IMR-90 (cell line): ENCODE results near the gene ALDH1A2. TPM values are rescaled to one million over a fixed set of nuclear protein-coding genes. Genes with fewer than 3 reads are reported as not detected.

Source experiments
- ATAC-seq: fragments of 200-7000 bp; cut with Tn5 transposase; 2 replicates; pipeline ENCODE4 v1.9.1; 2020; ENCODE audit warnings: low read depth, mild to moderate bottlenecking, moderate library complexity
- BruUV-seq: library from RNA; stranded (reverse); fragments of 400-500 nt; replicated peaks from 2 replicates; lab custom pipeline; 2021; lab: Mats Ljungman, UMichigan
- CTCF ChIA-PET: fragments of 300-600 bp; formaldehyde crosslinking; extraction: SDS; loops from one replicate; lab custom pipeline; 2021; ENCODE audit warnings: antibody characterized with exemption; lab: Yijun Ruan, JAX
- POLR2A ChIA-PET: fragments of 300-600 bp; sonication (Branson Sonifier 250); formaldehyde crosslinking; loops from one replicate; lab custom pipeline; 2022; ENCODE audit warnings: antibody characterized with exemption; ENCODE audit not compliant: unreplicated experiment; lab: Charles Lee
- DNase-seq: peaks from one replicate; pipeline ENCODE4 v3.0.0; 2013
- H2AFZ ChIP-seq: replicated peaks from 2 replicates; pipeline ENCODE3; 2013; ENCODE audit warnings: low read length, mild to moderate bottlenecking; ENCODE audit not compliant: poor library complexity
- H2AK5ac ChIP-seq: 2 replicates; pipeline ENCODE4 v1.6.1; 2013; ENCODE audit warnings: low read depth, low read length, inconsistent platforms
- H2AK9ac ChIP-seq: replicated peaks from 2 replicates; pipeline ENCODE3; 2013; ENCODE audit warnings: mild to moderate bottlenecking, low read depth, low read length, moderate library complexity; ENCODE audit not compliant: poor library complexity
- H2BK120ac ChIP-seq: 2 replicates; pipeline ENCODE4 v1.6.1; 2013; ENCODE audit warnings: low read depth, low read length, inconsistent platforms
- H2BK15ac ChIP-seq: 3 replicates; pipeline ENCODE4 v1.6.1; 2013; ENCODE audit warnings: low read depth, low read length, inconsistent platforms
- H2BK20ac ChIP-seq: 2 replicates; pipeline ENCODE4 v1.6.1; 2013; ENCODE audit warnings: low read depth, mild to moderate bottlenecking, inconsistent platforms, low read length, moderate library complexity
- H2BK5ac ChIP-seq: 2 replicates; pipeline ENCODE4 v1.6.1; 2013; ENCODE audit warnings: mild to moderate bottlenecking, low read depth, low read length, inconsistent platforms; ENCODE audit not compliant: poor library complexity, severe bottlenecking
- H3K14ac ChIP-seq: replicated peaks from 2 replicates; pipeline ENCODE4 v1.6.1; 2013; ENCODE audit warnings: low read depth, low read length, inconsistent platforms
- H3K18ac ChIP-seq: 2 replicates; pipeline ENCODE4 v1.6.1; 2013; ENCODE audit warnings: low read depth, low read length, control low read depth
- H3K23ac ChIP-seq: 2 replicates; pipeline ENCODE4 v1.6.1; 2013; ENCODE audit warnings: low read depth, low read length, inconsistent platforms
- H3K27ac ChIP-seq: 2 replicates; pipeline ENCODE4 v1.5.1; 2013; ENCODE audit warnings: mild to moderate bottlenecking, control low read depth, low read length; ENCODE audit not compliant: insufficient read depth
- H3K27me3 ChIP-seq: 2 replicates; pipeline ENCODE4 v1.6.1; 2013; ENCODE audit warnings: low read length; ENCODE audit not compliant: control insufficient read depth, insufficient read depth
- H3K36me3 ChIP-seq: 2 replicates; pipeline ENCODE4 v1.6.1; 2013; ENCODE audit warnings: low read length, mixed read lengths; ENCODE audit not compliant: control insufficient read depth, insufficient read depth
- H3K4ac ChIP-seq: 2 replicates; pipeline ENCODE4 v1.6.1; 2013; ENCODE audit warnings: low read depth, low read length, inconsistent platforms
- H3K4me1 ChIP-seq: 2 replicates; pipeline ENCODE4 v1.6.1; 2013; ENCODE audit warnings: low read length, mixed read lengths; ENCODE audit not compliant: control insufficient read depth, insufficient read depth
- H3K4me2 ChIP-seq: 2 replicates; pipeline ENCODE4 v1.6.1; 2013; ENCODE audit warnings: low read depth, mild to moderate bottlenecking, control low read depth, low read length, moderate library complexity
- H3K4me3 ChIP-seq: 2 replicates; pipeline ENCODE4 v1.5.1; 2013; ENCODE audit warnings: low read depth, mild to moderate bottlenecking, control low read depth, low read length, moderate library complexity; ENCODE audit not compliant: insufficient read depth
- H3K56ac ChIP-seq: 2 replicates; pipeline ENCODE4 v1.6.1; 2013; ENCODE audit warnings: low read length, inconsistent platforms; ENCODE audit not compliant: insufficient read depth; ENCODE audit errors: extremely low read depth
- H3K79me1 ChIP-seq, 2 experiments: 2 replicates each; pipeline ENCODE4 v1.6.1; 2013; ENCODE audit warnings: low read length in 2 of 2, inconsistent platforms in 1 of 2, low read depth in 1 of 2
- H3K9ac ChIP-seq: 2 replicates; pipeline ENCODE4 v1.6.1; 2013; ENCODE audit warnings: low read depth, low read length, control low read depth
- H3K9me1 ChIP-seq: 2 replicates; pipeline ENCODE4 v1.6.1; 2013; ENCODE audit warnings: low read length, inconsistent platforms; ENCODE audit not compliant: insufficient read depth
- H3K9me3 ChIP-seq: 2 replicates; pipeline ENCODE4 v1.6.1; 2013; ENCODE audit warnings: low read length; ENCODE audit not compliant: control insufficient read depth, insufficient read depth
- H4K20me1 ChIP-seq: 2 replicates; pipeline ENCODE4 v1.6.1; 2013; ENCODE audit warnings: low read length, inconsistent platforms; ENCODE audit not compliant: insufficient read depth
- H4K5ac ChIP-seq: 2 replicates; pipeline ENCODE4 v1.6.1; 2013; ENCODE audit warnings: mild to moderate bottlenecking, low read depth, low read length, control low read depth
- H4K8ac ChIP-seq, 2 experiments: 2 replicates each; pipeline ENCODE4 v1.6.1; 2013; ENCODE audit warnings: low read depth in 2 of 2, low read length in 2 of 2, control low read depth in 1 of 2, inconsistent platforms in 1 of 2
- H4K91ac ChIP-seq: 2 replicates; pipeline ENCODE4 v1.6.1; 2013; ENCODE audit warnings: low read depth, low read length, inconsistent platforms; ENCODE audit not compliant: insufficient read depth
- BHLHE40 ChIP-seq: fragments of 150-350 bp; IDR thresholded peaks from 2 replicates; pipeline ENCODE4 v1.6.1; 2016; ENCODE audit warnings: mild to moderate bottlenecking, low read depth, low read length
- CHD1 ChIP-seq: IDR thresholded peaks from 2 replicates; pipeline ENCODE4 v1.6.1; 2012; ENCODE audit warnings: low read depth, low read length, improper control_type of control experiment
- ELK1 ChIP-seq: fragments of 150-350 bp; IDR thresholded peaks from 2 replicates; pipeline ENCODE4 v1.6.1; 2016; ENCODE audit warnings: low read depth, mild to moderate bottlenecking, low read length, moderate library complexity, borderline replicate concordance
- MAZ ChIP-seq: IDR thresholded peaks from 2 replicates; pipeline ENCODE4 v1.6.1; 2012; ENCODE audit warnings: low read depth, mild to moderate bottlenecking, low read length, improper control_type of control experiment, moderate library complexity, borderline replicate concordance
- MXI1 ChIP-seq: IDR thresholded peaks from 2 replicates; pipeline ENCODE4 v1.6.1; 2012; ENCODE audit warnings: low read depth, mild to moderate bottlenecking, low read length, moderate library complexity, borderline replicate concordance
- NFE2L2 ChIP-seq: fragments of 150-350 bp; IDR thresholded peaks from 2 replicates; pipeline ENCODE4 v1.6.1; 2016; ENCODE audit warnings: low read depth, mild to moderate bottlenecking, low read length
- POLR2A ChIP-seq: IDR thresholded peaks from 2 replicates; pipeline ENCODE4 v1.6.1; 2012; ENCODE audit warnings: mild to moderate bottlenecking, low read depth, low read length
- RAD21 ChIP-seq: IDR thresholded peaks from 2 replicates; pipeline ENCODE4 v1.6.1; 2012; ENCODE audit warnings: low read length, improper control_type of control experiment
- RFX5 ChIP-seq: IDR thresholded peaks from 2 replicates; pipeline ENCODE4 v1.8.0; 2012; ENCODE audit warnings: low read depth, mild to moderate bottlenecking, low read length, moderate library complexity
- SMC3 ChIP-seq: fragments of 150-350 bp; IDR thresholded peaks from 2 replicates; pipeline ENCODE4 v1.6.1; 2016; ENCODE audit warnings: low read depth, mild to moderate bottlenecking, antibody characterized with exemption, low read length, moderate library complexity
- WGBS, 2 experiments: methylation state at CpG; one replicate each; pipeline versions ENCODE4 v1.1.5 to v1.1.7; 2013; ENCODE audit warnings: missing lambda C conversion rate in 2 of 2; ENCODE audit not compliant: insufficient read length in 1 of 2; ENCODE audit errors: extremely low coverage in 2 of 2; 5-methylcytosine and 5-hydroxymethylcytosine counted together
- dilution Hi-C: fragments of 300-500 bp; cut with HindIII; formaldehyde crosslinking; loops from one replicate; pipeline ENCODE4 v1.14.3; 2018; ENCODE audit warnings: low sequenced_read_pairs; ENCODE audit not compliant: unreplicated experiment
- in situ Hi-C: fragments of 300-500 bp; cut with MboI; formaldehyde crosslinking; loops from 3 replicates; pipeline ENCODE4 v1.14.3; 2019; ENCODE audit warnings: low sequenced_read_pairs, inconsistent platforms, mixed read lengths
- intact Hi-C: fragments of 100-400 bp; cut with micrococcal nuclease; formaldehyde crosslinking; loops from 2 replicates; pipeline ENCODE4 v1.10.0; 2022
- polyA plus RNA-seq, 3 experiments: library from polyadenylated mRNA; depleted of rRNA; stranded (reverse); fragments of >200 nt; gene quantifications; 2 replicates each; pipeline ENCODE4 v1.2.3, GENCODE V29; 2012; ENCODE audit warnings: low replicate concordance in 1 of 3
- total RNA-seq: library from RNA; depleted of rRNA; stranded (reverse); fragments of >200 nt; gene quantifications from 2 replicates; pipeline ENCODE4 v1.2.3, GENCODE V29; 2012

The ALDH1A2 gene
- total and polyA plus RNA-seq, 2 of the 4 experiments (the other 2 are of a cell fraction), result not detected

- dilution Hi-C loops, result no loop called here
- no peak overlapping the region for H3K14ac ChIP-seq
- 80% methylated on average over 1 of the region's 6 CpGs; no CpG with 5 or more reads in 1 of the 2 experiments for WGBS, 2 experiments
- no peak overlapping the region for H2AK5ac ChIP-seq
- no peak overlapping the region for H3K4me2 ChIP-seq
- no peak overlapping the region for H2BK20ac ChIP-seq
- ChIA-PET POLR2A (no interaction called here), CTCF (no interaction called here)
- DNase-seq (no peak), ATAC-seq (no peak)
- no peaks in the 10 kb centered on the region; the same call in 1 of the 2 replicates for H3K27me3 ChIP-seq
- H3K79me1 ChIP-seq, result no peaks in the 10 kb centered on the region
- no peak for TF ChIP-seq BHLHE40
- TF ChIP-seq RFX5, result no peak
- TF ChIP-seq SMC3, result no peak
- no peak for TF ChIP-seq POLR2A
- no peak for TF ChIP-seq MAZ
- no peak for TF ChIP-seq NFE2L2
- TF ChIP-seq ELK1, result no peak
- TF ChIP-seq CHD1, result no peak
- no peak for TF ChIP-seq RAD21
- no peak for TF ChIP-seq MXI1
- H3K27ac ChIP-seq, result no peak overlapping the region
- H4K20me1 ChIP-seq, result no peaks in the 10 kb centered on the region
- H3K4ac ChIP-seq, result no peak overlapping the region
- no peak overlapping the region for H3K23ac ChIP-seq
- no peak overlapping the region for H2BK120ac ChIP-seq
- H3K9me1 ChIP-seq, result no peaks in the 10 kb centered on the region
- in situ Hi-C loops, result no loop called here
- no peak overlapping the region for H2BK5ac ChIP-seq
- no TSS peak for BruUV-seq
- no peak overlapping the region for H3K18ac ChIP-seq
- intact Hi-C loops, result no loop called here
- no peak overlapping the region for H2AK9ac ChIP-seq
- H4K8ac ChIP-seq, result no peak overlapping the region
- no peaks in the 10 kb centered on the region for H3K9me3 ChIP-seq
- H3K4me3 ChIP-seq, result no peak overlapping the region
- H2AFZ ChIP-seq, result no peak overlapping the region
- no peak overlapping the region for H2BK15ac ChIP-seq
- H4K91ac ChIP-seq, result no peak overlapping the region
- no peaks in the 10 kb centered on the region for H3K36me3 ChIP-seq
- H4K5ac ChIP-seq, result no peak overlapping the region
- H3K9ac ChIP-seq, result no peak overlapping the region
- H3K4me1 ChIP-seq, result no peaks in the 10 kb centered on the region
- no peak overlapping the region for H3K56ac ChIP-seq
Observed at GRCh38 chr15:58002338-58003126, 63.0 kb downstream of the ALDH1A2 start.
